ENCODE data around the gene CR1L.
"Not testable (repeated sequence)": the region's sequence is repeated elsewhere in the genome, so short reads cannot be mapped to it uniquely, and the experiment has no call there.

CR1L gene

DNA sequence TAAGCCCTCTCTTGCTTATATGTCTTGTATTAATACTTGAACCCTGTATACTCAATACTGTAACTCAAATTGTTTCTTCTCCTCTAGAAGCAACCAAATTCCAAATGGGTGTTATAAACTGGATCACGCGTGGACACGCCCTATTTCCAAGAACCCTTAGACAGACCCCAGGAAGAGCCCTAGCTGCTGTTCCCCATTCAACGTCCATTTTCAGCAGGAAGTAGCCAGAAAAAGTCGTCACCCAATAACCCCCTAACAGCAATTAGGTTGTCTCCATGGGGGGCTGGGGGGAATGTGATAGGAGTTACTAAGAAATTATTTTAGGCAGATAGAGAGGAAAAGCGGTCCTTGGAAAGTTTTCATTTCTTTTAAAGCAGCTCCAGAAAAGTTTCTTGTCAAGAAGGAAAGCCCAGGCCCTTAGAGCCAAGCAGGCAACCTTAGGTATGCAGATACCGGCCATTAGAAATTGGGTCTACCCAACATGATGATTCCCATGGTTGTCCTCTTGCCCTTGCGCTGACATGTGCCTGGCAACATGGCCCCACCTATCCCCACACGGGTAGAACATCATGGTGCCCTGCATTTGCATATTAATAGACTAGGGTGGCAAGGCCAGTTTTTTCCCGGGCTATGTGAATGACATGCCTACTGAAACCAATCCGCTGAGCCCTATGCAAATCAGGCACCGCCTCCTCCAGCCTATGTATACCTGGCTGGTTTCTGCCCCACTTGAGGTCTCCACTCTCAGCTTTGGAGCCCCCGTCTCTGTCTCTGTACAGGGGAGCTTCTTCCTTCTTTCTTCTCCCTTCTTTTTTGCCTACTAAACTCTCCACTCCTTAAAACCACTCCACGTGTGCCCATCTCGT is 102.9 kb downstream of the CR1L start:
- DNase-seq = no peak

GRCh38 chr1:207748737-207749528 is 104.0 kb downstream of the CR1L start:
- DNase-seq = peak; percentile 38

DNA sequence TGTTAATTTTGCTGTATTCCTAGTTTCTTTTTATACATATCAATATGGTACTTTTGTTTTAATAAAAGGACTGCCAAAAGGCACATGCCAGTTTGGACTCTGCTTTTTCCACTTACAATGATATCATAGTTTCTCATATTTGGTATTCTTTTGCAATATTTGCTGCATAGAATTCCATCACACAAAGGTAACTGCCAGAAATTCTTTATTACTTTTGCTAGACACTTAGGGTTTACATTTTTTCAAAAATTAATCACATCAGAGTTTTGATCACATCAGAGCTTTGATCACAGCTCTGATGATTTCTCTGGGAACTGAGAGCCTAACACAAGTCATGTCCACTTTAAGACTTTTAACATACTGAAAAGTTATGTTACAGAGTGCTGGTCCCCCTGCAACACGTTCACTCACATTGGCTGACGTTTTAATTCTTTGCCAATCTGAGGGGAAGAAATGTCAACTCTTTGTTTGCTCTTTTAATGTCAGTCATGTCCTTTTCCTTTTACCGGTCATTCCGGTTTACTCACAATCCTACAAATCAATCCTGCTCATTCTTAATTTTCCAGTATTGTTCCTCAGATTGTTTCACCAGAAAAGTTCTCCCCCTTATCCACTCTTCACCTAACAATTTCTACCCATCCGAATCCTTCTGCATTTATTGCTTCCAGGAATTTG is 105.8 kb downstream of the CR1L start:
- no peak for DNase-seq

DNA sequence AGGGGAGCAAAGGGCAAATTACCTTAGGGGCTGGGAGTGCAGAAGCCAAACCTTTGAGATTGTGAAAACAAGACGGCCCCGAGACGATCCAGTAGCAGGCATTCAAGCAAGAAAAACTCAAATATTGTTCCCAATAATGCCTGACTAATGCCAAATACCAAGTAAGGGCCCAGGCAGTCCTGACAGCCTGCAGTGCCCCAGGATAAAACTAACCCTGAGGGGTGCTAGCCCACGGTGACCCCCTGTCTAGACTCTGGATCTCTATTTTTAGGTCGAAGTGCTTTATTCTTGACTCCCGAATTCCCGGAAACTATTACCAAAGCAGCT is 106.5 kb downstream of the CR1L start:
- DNase-seq = not testable (repeated sequence)

DNA sequence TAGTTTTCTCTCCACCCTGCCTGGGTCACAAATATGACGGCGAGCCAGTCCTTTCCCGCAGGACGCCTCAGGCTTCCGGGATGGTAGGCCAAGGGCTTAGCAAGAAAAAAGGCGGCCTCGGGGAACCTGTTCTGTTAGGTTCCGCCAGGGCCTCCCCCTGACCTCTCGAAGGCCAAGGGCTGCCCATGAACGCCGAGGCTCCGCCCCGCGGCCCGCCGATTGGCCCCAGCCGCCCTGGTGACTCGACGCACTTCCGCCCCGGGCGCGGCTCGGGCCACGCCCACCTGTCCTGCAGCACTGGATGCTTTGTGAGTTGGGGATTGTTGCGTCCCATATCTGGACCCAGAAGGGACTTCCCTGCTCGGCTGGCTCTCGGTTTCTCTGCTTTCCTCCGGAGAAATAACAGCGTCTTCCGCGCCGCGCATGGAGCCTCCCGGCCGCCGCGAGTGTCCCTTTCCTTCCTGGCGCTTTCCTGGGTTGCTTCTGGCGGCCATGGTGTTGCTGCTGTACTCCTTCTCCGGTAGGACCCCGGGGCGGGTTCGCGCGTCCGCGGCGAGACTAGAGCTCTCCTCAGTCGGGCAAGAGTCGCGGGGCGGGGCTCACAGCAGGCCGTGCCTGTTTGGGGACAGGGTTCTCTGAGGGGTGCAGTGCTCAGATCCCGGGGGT is 107.0 kb downstream of the CR1L start, which contains the start of gene CD46:
Gene CD46 (plus strand): TSS at position 265 of the 666 bp plus-strand sequence. CDS start 159 bp downstream, at position 424.
- peak; percentile 94 for DNase-seq

GRCh38 chr1:207752456-207752998 is 107.6 kb downstream of the CR1L start:
- DNase-seq = peak; percentile 15

- DNase-seq = no peak
These were observed 108.7 kb downstream of the CR1L start for GRCh38 chr1:207753611-207754010.

DNA sequence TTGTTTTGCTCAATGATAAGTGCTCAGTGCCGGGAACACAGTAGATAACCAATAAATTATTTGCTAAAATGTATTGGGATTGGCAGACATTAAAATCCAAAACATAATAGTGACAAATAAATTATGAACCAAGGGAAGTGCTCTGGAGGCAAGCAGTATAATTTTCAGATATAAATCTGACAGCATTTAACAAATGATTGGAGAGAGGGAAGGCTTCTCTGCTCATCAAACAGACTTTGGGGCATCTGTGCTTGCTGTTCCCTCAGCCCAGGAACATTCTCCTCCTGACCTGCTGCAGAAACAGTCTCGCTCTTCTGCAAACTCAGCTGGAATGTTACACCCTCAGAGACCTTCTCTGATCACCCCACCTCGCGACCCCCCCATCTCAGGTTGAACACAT is 109.1 kb downstream of the CR1L start:
- no peak for DNase-seq

GRCh38 chr1:207754974-207755700 is 110.2 kb downstream of the CR1L start:
- no peak for DNase-seq

DNA sequence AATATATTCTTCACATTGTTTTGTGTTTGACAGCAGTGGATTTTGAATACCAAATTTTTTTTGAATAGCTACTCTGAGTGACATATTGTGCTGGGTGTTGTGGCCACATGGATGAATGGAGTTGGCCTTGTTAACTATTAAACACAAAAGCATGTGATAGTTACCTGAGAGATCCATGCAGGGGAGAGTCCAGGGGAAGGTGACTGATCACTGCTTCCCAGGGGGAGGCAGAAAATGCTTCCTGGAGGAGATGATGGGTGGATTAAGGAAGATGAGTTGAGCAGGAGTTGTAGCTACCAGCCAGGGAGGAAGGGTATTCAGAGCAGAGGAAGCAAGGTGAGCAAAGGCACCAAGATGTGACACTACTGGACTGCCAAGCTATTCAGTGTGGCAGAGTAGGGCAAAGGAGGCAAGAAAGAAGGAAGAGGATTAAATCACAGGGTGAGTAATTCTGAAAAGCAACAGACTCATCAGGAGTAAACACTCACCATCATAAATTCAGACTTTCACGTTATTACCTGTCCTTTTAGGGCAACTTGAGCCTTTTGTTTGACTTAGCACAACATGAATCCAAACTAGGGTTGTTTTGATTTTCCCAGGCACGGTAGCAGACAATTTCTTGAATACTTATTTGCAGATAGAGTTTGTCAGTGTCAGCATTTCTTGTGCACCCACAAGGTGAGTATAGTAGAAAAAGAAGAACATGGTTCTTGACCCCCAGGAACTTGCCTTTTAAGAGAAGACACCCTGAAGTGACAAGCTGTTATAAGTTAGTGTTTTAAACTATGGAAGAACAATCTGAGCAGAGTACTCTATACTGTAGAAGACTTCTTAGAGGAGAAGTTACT is 111.1 kb downstream of the CR1L start:
- no peak for DNase-seq

DNA sequence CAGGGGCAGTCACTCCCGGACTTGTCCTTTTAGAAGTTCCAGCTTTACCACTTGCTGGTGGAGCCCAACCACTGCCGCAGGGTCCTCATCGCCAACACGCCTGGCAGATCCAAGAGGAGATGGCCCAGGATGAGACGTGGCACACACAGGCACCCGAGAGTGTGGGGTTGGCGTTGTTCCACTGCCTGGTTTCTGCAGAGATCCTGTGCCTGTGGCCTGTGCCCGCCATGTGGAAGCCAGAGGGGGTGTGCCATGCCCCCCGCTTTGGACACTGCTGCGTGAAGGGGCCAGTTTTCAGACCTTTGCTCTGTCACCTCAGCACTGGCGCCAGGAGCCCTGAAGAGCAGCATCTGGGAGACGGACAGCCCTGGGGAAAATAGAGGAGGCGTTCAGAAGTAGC is 117.7 kb downstream of the CR1L start:
- no peak for DNase-seq

DNA sequence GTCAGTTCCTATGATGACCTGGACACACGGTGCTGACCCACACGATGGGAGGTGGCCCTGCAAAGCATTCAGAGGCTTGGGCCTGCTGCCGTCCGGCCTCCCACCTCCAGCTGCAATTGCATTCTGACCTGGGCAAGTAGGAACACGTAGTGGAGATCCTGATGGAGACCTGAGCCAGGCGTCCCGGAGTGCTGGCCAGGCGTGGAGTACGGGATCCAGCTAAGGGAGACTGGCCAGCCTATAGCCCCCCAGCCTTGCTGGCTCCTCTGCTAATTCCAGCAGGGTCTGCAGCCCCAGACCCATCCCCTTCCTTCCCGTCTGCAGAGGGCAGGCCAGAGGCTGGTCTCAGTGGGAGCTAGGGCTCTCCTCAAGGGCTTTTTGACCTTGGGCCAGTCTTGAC is 118.2 kb downstream of the CR1L start:
- DNase-seq = no peak

DNA sequence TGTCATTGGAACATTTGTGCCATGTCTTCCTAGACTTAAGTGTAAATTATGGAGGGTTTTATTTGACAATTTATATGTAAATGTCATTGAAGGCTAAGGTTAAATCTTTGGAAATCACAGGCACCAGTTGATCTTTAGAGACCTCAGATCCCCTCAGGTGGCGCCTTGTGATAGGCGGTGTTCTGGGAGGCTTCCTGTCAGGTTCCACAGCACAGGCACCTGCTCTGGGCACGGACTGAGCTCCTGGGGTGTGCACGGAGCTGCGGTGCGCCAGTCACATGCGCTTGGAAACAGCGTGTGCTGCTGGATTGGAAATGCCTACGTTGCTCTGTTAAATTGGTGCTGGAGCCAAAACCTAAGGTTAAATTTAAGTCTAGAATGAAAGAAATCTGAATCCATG is 119.0 kb downstream of the CR1L start:
- no peak for DNase-seq

DNA sequence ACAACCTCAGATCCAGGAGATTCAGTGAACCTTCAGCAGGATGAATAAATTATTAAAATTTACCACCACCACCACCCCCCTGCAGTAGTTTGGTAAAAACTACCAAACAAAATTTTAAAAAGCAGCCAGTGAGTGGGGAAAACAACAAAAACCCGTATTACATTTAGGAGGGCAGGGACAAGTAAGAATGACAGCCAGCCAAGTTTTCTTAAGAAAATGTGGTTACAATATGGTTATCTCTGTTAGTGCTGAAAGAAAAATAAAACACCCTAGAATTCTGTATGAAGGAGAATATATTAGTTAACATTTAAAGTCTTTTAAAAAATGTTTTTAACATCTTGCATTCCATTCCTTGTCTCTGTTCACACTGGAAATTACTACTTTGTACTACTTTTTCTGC is 121.6 kb downstream of the CR1L start:
- no peak for DNase-seq

GRCh38 chr1:207770514-207770913 is 125.6 kb downstream of the CR1L start:
- not testable (repeated sequence) for DNase-seq

All from CD4-positive, alpha-beta T cell treated with Interleukin-17A for 1 hour (primary cell).